Neutrophil (primary cell): ENCODE data around the gene COX14.
A peak's percentile ranks its signal among the peaks of the same experiment; 100 is the strongest.

Experiments used
- H3K27ac ChIP-seq: fragments of 200-600 bp; sonication (generic); 2 replicates; pipeline ENCODE4 v1.5.1; 2016; ENCODE audit warnings: mild to moderate bottlenecking, moderate library complexity
- H3K27me3 ChIP-seq: fragments of 200-600 bp; sonication (generic); 2 replicates; pipeline ENCODE4 v1.6.0; 2016; ENCODE audit warnings: mild to moderate bottlenecking
- H3K36me3 ChIP-seq: fragments of 200-600 bp; sonication (generic); 2 replicates; pipeline ENCODE4 v1.5.1; 2017
- H3K4me1 ChIP-seq, 2 experiments: fragments of 200-600 bp in 1 of 2; sonication (generic) in 1 of 2; 1 replicate in 1 of 2; 2 replicates in 1 of 2; pipeline versions ENCODE4 v1.5.1 to v1.6.1; 2013 to 2016; ENCODE audit warnings: low read depth in 1 of 2, low read length in 1 of 2, mild to moderate bottlenecking in 1 of 2, moderate library complexity in 1 of 2; ENCODE audit not compliant: control insufficient read depth in 1 of 2, insufficient read depth in 1 of 2
- H3K4me3 ChIP-seq, 2 experiments: fragments of 200-600 bp in 1 of 2; sonication (generic) in 1 of 2; 1 replicate in 1 of 2; 2 replicates in 1 of 2; pipeline ENCODE4 v1.5.1; 2013 to 2016; ENCODE audit warnings: low read depth in 1 of 2, low read length in 1 of 2, mild to moderate bottlenecking in 1 of 2, moderate library complexity in 1 of 2
- H3K9me3 ChIP-seq: fragments of 200-600 bp; sonication (generic); 2 replicates; pipeline ENCODE4 v1.5.1; 2016
- TF ChIP-seq, protein P1 (sequence below): fragments of 200-600 bp; sonication (generic); IDR thresholded peaks from 2 replicates; pipeline ENCODE4 v1.5.1; 2016; ENCODE audit warnings: antibody characterized with exemption

Gene COX14

DNA sequence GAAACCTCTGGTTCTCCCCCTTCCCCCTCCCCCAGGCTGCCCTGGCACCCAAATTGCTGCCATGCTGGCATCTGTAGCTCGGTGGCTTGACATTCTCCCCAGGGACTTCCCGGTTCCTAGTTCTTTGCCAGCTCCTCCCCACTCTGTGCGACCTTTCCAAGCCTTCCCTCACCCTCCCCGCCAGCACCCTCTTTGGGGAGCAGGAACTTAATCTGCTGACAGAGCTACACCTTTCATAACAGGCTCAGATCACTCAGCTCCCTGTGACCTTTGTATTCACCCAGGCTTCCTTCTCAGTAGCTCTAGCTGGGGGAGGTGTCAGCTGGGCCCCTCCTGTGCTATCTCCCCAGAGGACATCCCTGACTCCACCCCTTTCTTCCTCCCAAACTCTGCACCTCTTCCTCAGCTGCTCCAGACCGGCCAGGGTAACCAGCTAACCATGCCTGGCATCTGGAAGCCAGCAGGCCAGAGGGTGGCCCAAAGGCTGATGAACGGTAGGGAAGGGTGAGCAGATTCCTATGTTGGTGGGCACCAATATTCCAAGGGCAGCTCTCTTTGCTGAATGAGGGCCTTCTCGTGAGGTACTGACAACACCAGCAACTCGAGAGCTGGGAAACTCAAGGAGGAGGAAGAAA lies 1.8 kb upstream of the COX14 start:
- Histone ChIP-seq H3K27me3 (no peaks in the 10 kb centered on the region), H3K9me3 (no peaks in the 10 kb centered on the region), H3K4me1 (peaks cover 10 to 17% of the 10 kb centered on the region in 2 experiments), H3K27ac (no peak overlapping the region), H3K4me3 (no peak overlapping the region), H3K36me3 (no peaks in the 10 kb centered on the region)
- TF ChIP-seq, protein P1, sequence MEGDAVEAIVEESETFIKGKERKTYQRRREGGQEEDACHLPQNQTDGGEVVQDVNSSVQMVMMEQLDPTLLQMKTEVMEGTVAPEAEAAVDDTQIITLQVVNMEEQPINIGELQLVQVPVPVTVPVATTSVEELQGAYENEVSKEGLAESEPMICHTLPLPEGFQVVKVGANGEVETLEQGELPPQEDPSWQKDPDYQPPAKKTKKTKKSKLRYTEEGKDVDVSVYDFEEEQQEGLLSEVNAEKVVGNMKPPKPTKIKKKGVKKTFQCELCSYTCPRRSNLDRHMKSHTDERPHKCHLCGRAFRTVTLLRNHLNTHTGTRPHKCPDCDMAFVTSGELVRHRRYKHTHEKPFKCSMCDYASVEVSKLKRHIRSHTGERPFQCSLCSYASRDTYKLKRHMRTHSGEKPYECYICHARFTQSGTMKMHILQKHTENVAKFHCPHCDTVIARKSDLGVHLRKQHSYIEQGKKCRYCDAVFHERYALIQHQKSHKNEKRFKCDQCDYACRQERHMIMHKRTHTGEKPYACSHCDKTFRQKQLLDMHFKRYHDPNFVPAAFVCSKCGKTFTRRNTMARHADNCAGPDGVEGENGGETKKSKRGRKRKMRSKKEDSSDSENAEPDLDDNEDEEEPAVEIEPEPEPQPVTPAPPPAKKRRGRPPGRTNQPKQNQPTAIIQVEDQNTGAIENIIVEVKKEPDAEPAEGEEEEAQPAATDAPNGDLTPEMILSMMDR = no peak

DNA sequence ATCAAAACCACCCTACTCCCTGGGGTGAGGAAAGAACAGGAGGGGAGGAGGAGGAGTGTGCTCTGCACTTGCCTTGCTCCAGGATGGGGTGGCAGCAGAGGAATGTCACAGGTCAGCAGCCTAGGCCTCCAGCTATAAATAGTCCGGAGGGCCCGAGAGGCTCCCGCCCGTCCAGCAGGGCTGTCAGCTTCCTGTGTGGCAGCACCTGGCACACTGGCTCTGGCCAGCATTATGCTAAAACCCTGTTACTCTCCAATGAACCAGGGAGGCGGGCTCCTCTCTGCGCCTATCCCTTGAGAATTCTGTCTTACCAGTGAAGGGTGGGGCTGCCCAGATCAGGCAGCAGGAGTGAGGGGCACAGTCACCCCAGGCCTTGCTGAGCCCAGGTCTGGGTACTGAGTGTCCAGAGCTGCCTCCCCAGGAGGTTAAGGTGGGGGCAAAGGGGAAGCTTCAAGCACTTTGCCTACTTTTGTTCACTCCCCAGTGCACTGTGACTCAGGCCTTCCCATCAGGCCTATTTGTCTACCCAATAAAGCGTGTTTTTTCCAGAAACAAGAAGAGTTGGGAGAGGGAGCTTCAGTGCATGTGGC lies 1.2 kb upstream of the COX14 start:
- H3K27ac ChIP-seq = peak overlapping the region; percentile 91
- no peaks in the 10 kb centered on the region for H3K27me3 ChIP-seq
- H3K4me3 ChIP-seq = peak overlapping the region; percentile 64 to 91
- peaks cover 10 to 17% of the 10 kb centered on the region in 2 experiments for H3K4me1 ChIP-seq
- H3K36me3 ChIP-seq = no peaks in the 10 kb centered on the region
- no peaks in the 10 kb centered on the region for H3K9me3 ChIP-seq
- TF ChIP-seq, protein P1 = no peak

DNA sequence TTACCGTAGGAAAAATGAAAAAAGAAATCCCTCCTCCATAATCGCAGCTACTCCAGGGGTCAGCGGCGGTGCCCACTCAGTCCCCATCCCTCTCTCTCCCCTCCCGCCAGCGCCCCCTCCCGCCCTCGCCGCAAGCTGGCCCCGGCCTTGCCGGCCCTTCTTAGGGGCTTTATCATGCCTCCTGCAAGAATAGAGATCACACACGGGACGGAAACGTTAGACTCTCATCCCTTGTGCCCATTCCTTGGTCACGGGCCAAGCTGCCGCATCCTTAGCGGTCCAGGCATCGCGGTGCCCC lies 692 bp upstream of the COX14 start:
- H3K4me3 ChIP-seq = peak overlapping the region; percentile 64 to 91
- peaks cover 10 to 17% of the 10 kb centered on the region in 2 experiments for H3K4me1 ChIP-seq
- peak overlapping the region; percentile 91 for H3K27ac ChIP-seq
- TF ChIP-seq, protein P1 = no peak
- H3K27me3 ChIP-seq = no peaks in the 10 kb centered on the region
- peaks cover 3% of the 10 kb centered on the region for H3K36me3 ChIP-seq
- H3K9me3 ChIP-seq = no peaks in the 10 kb centered on the region

DNA sequence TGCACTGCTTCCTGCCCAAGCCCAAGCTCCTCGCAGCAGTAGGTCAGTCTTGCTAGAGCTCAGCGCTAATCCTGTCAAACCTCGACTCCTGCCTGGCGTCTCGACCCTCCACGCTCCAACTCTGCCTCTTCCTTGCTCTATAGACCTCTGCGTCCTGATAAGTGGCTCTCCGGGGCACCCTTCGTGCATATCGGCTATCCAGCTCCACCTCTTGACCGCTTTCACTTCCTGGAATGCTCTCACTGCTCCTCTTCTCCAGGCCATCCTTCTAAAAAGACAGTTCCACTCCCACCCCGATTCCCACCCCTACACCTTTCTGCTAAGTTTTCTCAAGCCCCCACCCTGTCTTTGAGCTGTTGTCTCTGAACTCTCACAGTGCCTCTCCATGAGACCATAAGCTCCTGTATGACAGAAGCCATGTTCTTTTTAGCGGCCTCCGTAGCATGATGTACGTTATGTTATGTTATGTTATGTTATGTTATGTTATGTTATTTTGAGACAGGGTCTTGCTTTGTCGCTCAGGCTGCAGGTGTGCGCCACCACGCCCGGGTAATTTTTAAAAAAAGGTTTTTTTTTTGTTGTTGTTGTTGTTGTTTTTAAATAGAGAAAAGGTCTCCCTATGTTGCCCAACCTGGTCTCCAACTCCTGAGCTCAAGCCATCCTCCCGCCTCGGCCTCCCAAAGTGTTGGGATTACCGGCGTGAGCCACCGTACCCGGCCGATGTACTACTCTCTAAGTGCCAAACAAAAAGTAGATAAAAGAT lies 601 bp downstream of the COX14 start:
- Histone ChIP-seq H3K9me3 (no peaks in the 10 kb centered on the region), H3K4me3 (peak overlapping the region; percentile 84 to 91), H3K4me1 (peaks cover 10 to 17% of the 10 kb centered on the region in 2 experiments), H3K27me3 (no peaks in the 10 kb centered on the region), H3K36me3 (peaks cover 9% of the 10 kb centered on the region), H3K27ac (peak overlapping the region; percentile 91)
- TF ChIP-seq, protein P1 = no peak

DNA sequence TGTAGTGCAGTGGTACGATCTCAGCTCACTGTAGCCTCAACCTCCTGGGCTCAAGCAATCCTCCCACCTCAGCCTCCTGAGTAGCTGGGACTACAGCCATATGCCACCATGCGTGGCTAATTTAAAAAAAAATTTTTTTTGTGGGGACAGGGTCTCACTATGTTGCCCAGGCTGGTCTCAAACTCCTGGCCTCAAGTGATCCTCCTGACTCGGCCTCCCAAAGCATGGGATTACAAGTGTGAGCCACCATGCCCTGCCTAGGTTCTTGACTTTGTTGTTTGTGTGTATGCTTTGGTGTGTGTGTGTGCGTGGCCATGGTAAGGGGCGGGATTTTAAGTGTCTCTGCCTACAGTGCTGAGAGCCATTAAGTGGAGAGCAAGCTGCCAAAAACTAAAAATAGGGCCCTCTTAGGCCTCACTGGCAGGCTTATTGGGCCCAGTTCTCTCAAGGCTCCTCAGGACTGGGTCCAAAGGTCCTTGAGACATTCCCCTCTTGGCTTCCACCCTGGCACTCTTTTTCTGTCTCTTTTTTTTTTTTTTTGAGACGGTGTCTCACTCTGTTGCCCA lies 5.1 kb downstream of the COX14 start:
- peaks cover 43% of the 10 kb centered on the region for H3K36me3 ChIP-seq
- no peaks in the 10 kb centered on the region for H3K27me3 ChIP-seq
- no peak overlapping the region for H3K27ac ChIP-seq
- no peak overlapping the region for H3K4me3 ChIP-seq
- TF ChIP-seq, protein P1 = no peak
- peaks cover 0 to 10% of the 10 kb centered on the region in 2 experiments for H3K4me1 ChIP-seq
- H3K9me3 ChIP-seq = no peaks in the 10 kb centered on the region
